NAMALWA (cell line): ENCODE results near the gene GYPB.
"Not testable (repeated sequence)": the region's sequence is repeated elsewhere in the genome, so short reads cannot be mapped to it uniquely, and the experiment has no call there.

Experiments
- DNase-seq: peaks from one replicate; pipeline ENCODE4 v3.0.0-alpha.2; 2015; ENCODE audit warnings: low spot score

The GYPB gene

DNA sequence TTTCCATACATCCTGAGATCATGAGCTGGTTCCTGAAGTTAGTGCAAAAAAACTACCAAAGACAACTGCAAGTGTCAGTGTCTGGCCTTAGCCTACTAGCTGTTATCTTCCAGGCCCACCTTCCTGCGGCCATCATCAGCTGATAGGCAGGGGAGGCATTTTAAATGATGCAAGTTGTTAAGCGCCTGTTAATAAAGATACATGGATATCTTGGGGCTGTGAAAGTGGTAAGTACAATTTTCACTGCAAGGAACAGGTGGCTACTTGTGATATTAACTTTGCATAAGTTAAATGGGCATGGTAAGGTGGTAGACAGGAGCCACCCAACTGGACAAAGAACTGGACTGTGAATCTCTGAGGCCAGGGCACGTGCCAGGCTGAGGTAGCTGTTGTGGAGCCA lies at the start of gene GYPB:
GYPB (minus strand) TSS at position 104 of the 400 bp plus-strand sequence; CDS start at position 11, 93 bp downstream.
- not testable (repeated sequence) for DNase-seq

DNA sequence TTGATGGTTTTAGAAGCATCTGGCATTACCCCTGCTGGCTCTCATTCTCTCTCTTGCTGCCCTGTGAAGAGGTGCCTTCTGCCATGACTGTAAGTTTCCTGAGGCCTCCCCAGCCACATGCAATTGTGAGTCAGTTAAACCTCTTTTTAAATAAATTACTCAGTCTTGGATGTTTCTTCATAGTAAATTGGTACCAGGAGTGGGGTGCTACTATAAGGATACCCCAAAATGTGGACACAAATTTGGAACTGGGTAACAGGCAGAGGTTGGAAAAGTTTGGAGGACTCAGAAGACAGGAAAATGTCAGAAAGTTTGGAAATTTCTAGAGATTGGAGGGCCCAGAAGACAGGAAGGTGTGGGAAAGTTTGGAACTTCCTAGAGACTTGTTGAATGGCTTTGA lies 42.4 kb upstream of the GYPB start:
- not testable (repeated sequence) for DNase-seq

DNA sequence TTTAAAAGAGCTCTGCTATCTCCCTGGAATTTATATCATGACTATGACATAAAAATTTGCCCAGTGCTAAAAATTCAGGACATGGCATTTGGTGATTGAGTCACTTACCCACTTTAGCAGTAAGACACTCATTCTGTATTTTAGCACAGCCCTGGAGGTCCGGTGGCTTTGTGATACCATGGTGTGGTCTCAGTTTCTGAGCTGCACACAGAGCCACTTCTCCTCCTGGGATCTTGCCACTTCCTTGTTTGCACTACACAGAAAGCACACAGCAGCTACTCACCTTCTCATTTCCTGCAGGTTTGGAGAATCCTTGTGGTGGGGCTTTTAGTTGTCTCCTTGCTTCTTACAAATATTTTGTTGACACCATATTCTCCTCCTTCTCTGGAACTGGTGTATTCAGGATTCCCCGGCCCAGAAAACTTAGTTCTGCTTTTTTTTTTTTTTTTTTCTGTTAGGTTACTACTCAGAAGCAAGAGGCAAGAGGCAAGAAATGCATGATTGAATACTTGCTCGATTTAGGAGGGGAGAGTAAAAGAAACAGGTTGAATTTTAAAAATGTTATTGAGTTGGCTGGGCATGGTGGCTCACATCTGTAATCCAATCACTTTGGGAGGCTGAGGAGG lies 41.2 kb upstream of the GYPB start:
- DNase-seq = not testable (repeated sequence)

DNA sequence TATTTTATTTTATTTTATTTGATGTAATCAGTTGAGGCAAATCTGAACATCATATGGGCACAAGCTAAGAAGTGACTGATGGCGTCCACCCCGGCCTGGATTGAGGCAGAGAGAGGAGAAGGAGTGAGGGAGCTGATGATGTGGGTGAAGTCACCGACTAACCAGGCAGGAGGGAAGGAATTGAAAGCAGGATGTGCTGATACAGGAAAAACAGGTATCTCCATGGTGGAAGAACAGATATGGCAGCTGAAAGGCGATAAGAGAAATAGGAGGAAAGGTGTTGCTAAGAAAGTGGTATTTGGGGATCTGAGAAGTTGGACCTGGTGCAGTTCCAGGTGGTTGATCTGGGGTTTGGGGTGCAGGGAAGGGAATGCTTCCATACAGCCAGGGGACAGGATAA lies 37.6 kb upstream of the GYPB start:
- no peak for DNase-seq

DNA sequence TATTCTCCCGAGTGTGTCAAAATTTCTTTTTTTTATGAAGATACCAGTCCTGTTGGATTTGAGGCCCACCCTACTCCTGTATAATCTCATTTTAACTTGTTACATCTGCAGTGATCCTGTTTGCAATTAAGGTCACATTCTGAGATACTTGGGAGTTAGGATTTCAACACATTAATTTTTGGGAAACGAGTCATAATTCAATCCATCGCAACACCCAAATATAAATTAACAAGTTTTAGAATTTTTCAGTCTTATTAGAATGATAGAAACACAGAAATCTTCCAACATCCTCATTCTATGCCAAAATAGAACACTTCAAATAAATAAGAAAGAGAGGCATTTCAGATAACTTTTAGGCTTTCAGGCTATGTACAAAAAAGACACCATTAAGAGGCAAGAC lies 36.2 kb upstream of the GYPB start:
- not testable (repeated sequence) for DNase-seq

DNA sequence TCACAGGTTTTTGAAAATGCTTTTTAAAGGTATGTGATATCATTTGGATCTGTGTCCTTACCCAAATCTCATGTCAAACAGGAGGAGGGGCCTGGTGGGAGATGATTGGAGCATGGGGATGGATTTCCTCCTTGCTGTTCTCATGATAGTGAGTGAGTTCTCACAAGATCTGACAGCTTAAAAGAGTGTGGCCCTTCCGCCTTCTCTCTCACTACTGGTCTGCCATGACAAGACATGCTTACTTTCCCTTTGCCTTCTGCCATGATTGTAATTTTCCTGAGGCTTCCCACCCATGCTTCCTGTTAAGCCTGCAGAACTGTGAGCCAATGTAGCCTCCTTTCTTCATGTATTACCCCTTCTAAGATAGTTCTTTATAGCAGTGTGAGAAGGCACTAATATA lies 32.3 kb upstream of the GYPB start:
- DNase-seq = not testable (repeated sequence)

DNA sequence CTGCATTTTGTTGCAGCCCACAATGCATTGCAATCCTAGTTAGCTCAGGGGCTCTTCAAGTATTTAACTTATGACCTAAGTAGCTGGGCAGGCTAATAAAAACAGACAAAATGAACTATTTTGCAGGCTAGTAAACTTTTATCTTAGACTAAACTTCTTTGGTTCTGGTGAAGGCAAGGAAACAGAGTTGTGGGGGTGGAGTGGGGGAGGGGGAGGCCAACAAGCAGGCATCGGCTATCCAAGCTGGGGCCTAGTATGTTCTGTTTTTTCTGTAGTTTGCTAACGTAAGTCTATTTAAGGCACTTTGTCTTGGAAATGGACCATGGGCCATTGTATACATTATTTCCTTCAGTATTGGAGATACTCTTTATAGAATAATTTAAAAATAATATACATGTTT lies 31.5 kb upstream of the GYPB start:
- DNase-seq = not testable (repeated sequence)

DNA sequence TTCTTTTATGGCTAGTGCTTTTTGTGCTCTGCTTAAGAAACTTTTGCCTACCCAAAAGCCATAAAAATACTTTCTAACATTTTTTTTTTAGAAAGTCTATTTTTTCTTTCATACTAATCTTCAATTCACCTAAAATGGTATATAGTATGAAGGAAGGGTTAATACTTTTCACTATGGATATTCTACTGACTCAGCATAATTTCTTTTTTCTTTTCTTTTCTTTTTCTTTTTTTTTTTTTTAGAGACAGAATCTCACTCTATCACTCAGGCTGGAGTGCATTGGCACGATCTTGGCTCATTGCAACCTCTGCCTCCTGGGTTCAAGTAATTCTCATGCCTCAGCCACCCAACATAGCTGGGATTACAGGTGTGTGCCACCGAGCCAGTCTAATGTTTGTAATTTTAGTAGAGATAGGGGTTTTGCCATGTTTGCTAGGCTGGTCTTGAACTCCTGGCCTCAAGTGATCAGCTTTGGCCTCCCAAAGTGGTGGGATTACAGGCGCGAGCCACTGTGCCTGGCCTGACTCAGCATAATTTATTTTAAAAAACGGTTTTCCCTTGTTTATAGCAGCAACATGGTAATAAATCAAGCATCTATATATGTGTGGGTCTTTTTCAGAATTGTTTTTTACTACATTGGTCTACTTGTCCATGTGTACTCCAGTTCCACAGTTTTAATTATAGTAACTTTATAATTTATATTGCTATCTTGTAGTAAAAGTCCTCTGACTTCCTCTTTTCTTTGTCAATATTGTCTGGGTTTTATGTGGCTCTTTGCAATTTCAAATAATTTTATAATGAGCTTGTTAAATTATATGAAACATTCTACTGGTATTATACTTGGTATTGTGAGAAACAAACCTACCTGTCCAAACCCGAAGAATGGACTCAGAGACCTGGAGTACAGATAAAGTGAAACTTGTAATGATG lies 30.6 kb upstream of the GYPB start:
- DNase-seq = not testable (repeated sequence)

DNA sequence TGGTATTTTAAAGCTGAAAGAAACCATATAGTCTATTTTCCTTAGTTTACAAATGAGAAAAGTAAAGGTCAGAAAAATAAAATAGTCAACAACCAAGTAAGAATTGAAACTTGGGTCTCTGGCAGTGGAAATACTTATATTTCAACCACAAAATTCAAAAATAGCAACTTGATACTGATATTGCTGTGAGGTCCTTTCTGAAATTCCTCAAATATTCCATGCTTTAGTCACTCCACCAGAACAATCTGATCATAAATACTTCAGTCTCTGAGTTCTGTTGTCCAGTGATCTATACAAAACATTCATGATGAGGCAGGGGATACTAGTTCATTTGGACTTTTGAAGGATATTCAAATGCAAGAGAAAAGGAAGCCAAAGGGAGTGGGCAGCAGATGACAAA lies 25.8 kb upstream of the GYPB start:
- DNase-seq = not testable (repeated sequence)

DNA sequence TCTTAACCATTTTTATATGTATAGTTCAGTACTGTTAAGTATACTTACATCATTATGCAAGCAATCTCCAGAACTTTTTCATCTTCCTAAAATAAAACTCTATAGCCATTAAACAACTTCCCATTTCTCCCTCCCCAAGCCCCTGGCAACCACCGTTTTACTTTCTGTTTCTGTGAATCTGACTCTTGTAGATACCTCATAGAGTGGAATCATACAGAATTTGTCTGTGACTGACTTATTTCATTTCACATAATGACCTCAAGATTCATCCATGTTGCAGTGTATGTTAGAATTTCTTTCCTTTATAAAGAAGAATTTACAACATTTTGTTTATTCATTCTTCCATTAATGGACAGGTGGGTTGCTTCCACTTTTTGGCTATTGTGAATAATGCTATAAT lies 13.4 kb upstream of the GYPB start:
- not testable (repeated sequence) for DNase-seq

DNA sequence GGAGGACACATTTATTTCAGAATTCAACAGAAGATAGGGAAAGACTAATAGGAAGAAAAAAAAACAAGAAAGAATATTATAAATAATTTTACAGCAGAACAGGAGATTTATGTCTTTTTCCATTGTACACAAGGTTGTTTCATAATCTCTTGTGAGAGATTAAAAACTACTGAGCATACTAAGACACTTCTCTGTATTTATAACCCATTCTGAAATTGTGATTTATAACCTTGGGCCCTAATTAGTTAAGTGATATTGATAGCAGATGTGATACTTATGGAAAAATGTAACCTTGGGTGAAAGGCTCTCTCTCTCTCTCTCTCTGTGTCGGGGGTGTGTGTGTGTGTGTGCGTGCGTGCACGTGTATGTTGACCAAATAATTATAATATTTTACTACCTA lies 12.7 kb upstream of the GYPB start:
- DNase-seq = not testable (repeated sequence)

DNA sequence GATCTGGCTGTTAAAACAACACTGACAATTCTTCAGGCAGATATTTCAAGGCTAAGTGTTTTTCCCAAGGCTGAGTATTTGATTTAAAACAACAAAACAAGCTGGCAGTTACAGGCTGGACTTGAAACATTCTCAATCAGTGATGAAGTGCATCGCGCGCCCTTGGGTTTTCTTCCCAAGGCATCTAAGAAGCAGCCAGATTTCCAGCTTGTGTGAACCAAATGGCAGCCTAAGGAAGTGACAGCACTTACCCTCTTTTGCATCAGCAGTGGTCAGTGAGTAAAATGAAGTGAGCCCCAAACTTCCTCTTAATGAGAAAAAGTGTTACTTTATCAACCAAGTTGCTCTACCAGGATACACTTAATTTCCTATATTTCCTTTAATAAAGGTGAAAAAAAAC lies 12.2 kb upstream of the GYPB start:
- DNase-seq = not testable (repeated sequence)

DNA sequence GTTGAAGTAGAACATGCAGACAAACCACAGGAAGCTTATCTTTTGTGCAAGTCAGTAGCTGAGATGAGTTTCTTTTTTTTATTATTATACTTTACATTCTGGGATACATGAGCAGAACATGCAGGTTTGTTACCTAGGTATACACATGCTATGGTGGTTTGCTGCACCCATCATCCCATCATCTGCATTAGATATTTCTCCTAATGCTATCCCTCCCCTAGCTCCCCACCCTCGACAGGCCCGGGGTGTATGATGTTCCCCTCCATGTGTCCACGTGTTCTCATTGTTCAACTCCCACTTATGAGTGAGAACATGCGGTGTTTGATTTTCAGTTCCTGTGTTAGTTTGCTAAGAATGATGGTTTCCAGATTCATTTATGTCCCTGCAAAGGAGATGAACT lies 11.5 kb upstream of the GYPB start:
- DNase-seq = not testable (repeated sequence)

DNA sequence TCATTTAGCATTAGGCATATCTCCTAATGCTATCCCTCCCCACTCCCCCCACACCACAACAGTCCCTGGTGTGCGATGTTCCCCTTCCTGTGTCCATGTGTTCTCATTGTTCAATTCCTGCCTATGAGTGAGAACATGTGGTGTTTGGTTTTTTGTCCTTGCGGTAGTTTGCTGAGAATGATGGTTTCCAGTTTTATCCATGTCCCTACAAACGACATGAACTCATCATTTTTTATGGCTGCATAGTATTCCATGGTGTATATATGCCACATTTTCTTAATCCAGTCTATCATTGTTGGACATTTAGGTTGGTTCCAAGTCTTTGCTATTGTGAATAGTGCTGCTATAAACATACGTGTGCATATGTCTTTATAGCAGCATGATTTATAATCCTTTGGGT lies 7.5 kb upstream of the GYPB start:
- not testable (repeated sequence) for DNase-seq

DNA sequence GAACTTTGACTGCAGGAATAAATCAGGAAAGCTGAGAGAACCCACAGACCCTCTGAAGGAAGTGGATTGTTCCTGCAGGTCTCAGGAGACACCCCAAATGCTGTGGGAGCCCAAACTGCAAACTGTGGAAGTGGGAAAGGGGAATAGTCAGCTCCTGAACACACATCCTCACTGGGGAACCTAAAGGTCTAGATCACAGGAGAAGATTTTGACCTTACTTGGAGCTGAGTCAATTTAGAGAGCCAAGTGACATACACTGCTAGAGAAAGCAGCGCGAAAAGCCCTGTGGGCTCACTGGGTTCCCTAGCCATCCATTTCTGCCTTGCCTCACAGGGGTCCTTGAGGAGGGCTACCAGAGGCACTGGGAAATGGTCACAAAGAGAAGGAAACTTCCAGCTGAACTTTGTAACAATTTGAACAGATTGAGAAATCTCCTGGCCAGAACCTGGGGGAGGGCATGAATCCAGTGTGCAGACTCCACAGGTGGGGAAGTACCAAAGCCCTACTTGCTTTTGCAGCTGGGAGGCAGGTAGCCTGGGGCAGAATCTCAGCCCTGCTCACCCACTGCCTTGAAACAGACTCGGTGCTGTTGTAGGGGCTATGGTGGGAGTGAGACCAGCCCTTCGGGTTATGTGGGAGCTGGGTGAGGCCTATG lies 5.3 kb upstream of the GYPB start:
- not testable (repeated sequence) for DNase-seq

DNA sequence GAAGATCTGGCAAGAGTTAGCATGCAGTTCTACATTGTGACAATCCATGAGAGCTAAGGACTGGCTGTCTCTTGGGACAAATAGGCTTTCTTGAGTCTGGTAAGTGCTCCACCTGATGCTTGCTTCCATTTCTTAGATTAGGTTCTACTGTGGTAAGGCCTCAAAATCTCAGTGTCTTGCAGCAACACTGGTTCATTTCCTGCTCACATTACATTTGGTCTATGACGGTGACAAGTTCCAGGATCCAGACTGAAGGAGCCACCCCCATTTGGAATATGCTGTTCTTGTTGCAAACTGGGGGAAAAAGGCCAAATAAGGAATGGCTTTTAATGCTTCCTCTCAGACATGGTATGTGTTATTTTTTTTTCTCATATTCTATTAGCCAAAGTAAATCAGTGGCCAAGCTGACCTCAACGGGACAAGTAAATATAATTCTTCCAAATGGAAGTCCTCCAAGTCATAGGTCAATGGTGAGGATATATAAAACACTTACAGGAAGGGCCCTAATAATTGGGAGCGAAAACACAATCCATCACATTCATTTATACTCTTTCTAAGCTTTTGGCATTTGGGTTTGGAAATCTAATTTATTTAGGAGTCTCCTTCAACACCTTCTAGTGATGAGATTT lies 3.7 kb upstream of the GYPB start:
- DNase-seq = not testable (repeated sequence)

DNA sequence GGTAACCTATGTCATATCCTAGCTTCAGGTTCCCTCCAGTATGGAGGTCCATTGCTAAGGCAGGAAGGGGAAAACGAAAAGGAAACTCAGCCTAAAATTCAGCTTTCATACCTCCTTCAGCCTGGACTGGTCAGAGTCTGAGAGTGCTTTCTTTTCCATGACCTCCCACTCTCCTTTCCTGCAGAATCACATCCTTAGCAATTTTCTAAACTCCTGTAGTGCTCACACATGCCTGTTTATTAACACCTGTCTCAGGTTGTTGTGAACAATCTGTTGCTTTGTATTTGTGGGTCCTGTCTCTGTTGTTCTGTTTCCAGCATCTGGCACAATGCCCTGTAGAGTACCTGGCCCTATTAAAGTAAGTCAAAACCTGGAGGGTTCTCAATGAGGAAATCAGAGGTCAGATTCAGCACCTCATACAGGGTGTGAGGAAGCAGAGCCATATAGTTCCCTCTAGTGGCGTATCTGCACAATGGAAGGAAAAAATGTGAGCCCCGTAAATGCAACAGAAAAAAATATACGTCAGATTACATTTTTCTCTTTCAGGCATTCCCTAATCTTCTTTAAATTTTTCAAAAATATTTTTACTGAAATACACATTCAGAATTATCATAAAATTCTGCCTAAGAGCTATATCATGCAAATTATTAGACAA lies 2.3 kb upstream of the GYPB start:
- peak; percentile 44 for DNase-seq

DNA sequence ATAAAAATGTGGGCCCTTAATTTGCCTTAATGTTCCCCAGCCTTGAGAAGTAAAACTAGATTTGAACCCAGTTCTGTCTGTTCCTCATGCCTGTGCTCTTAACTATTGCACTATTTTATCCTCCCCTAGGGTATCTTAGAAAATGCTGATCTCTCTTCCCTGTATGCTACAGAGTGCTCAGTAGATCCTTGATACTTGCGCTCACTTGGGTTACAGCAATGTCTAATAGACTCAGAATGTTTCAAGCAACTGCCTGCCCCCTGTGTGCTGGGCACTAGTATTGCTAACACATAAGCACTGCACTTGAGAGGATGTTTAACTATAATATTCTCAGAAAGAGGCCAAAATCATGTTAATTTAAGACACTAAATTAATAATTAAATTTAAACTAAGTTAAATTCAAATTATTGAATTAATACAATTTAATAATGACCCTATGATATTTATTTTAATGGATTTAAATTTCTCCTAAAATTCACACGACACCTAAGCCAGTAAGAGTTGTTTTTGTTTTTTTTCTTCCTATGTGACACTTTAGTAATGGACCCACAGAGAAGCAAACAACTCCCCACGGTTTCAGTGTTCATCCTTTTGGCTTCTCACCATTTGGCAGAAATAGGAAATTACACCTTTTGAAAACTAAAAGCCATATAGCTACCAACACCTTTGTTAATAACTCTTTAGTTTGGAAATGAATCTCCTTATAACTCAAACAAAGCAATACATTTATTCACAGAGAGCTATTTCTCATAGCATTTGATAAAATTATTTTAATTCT lies 768 bp downstream of the GYPB start:
- not testable (repeated sequence) for DNase-seq

DNA sequence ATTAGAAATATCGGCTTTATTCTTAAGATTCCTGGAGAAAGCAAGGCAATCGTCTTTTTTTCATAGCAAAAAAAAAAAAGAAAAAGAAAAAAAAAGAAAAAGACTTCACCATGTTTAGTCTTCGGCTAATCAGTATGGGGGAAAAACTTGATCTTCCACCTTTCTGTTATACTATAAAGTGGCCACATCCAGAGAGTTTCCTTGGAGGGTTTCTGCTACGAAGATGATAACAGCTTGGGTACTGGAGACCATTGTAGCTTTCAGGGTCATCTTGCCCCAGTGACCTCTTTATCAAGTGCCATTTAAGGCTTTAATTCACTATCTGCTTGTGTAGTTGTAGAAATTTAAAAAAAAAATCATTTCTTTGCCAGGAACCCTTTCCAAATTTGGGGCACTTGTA lies 1.9 kb downstream of the GYPB start:
- not testable (repeated sequence) for DNase-seq

DNA sequence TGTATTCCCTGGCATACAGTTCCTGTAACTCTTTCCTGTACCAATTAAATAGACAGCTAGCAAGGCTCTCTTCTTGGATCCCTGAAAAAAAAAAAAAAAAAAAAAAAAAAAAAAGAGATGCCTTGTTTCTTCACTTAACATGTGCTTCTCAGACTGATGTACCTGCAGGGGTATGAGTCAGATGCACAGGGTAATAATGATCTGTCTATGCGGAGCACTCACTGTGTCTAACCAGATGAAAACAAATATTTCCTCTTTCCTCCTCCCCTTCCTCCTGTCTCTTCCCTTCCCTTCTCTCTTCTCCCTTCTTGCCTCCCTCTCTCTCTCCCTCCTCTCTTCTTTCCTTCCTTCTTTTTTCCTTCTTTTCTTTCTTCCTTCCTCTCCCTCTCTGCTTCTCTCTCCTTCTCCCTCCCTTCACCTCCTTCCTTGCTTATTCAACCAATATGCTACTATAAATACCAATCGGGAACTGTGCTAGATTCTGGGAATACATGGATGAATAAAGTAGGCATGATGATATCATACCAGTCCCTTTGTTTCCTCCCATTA lies 3.0 kb downstream of the GYPB start:
- DNase-seq = not testable (repeated sequence)

DNA sequence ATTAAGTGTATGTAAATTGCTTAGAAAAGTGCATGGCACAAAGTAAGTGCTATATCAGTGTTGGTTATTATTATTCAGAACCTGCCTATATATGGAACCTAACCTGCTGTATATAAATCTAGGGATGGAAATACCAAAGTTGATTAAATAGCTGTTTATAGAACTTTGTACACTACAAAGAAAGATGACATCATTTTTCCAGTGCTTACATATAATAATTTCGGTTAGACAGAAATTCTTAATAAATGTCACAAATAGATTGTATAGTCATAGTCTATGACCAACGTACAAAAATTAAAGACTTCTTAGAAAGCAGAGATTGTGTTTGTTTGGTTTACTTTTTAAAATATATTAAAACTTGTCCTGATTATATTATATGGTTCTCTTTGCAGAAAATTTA lies 4.4 kb downstream of the GYPB start:
- DNase-seq = no peak
